Measurements from ENCODE around the gene PNLDC1.
"Not testable (repeated sequence)": the region's sequence is repeated elsewhere in the genome, so short reads cannot be mapped to it uniquely, and the experiment has no call there.

Gene PNLDC1

DNA sequence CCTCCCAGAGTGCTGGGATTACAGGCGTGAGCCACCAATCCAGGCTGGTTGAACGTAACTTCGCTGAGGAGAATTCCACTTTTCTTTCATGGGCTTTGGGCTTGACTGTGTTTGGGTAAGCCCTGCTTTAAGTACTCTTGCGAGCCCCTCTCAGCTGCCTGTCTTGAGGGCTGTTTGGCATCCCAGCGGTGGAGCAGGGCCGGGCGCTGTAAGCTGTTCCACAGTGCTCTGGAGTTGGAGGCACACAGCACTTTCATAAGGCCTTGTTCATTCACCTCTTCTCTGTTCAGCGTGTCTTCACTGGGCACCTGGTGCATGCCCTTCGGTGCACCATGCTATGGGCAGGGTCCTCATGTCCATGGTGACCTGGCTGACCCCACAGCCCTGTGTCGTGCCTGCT lies 21.6 kb downstream of the PNLDC1 start:
- DNase-seq = no peak

DNA sequence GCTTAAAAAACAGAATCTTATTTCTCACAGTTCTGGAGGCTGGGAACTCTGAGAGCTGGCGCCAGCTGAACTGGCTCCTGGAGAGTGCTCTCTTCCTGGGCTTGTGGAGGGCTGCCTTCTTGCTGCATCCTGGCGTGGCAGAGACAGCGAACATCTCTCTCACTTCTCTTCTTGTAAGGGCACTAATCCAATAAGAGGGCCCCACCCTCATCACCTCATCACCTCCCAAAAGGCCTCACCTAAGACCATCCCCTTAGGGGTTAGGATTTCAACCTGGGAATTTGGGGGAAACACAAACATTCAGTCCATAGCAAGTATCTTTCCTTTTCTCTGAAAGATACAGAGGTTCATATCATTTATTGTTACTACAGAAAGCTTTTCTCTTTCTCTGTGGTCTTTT lies 23.9 kb downstream of the PNLDC1 start:
- DNase-seq = no peak

DNA sequence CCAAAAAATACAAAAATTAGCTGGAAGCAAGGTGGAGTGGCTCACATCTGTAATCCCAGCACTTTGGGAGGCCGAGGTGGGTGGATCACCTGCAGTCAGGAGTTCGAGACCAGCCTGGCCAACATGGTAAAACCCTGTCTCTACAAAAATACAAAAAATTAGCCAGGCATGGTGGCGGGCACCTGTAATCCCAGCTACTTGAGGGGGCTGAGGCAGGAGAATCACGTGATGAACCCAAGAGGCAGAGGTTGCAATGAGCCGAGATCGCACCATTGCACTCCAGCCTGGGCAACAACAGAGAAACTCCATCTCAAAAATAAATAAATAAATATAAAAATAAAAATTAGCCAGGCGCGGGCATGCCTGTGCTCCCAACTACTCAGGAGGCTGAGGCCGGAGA lies 24.6 kb downstream of the PNLDC1 start:
- not testable (repeated sequence) for DNase-seq

DNA sequence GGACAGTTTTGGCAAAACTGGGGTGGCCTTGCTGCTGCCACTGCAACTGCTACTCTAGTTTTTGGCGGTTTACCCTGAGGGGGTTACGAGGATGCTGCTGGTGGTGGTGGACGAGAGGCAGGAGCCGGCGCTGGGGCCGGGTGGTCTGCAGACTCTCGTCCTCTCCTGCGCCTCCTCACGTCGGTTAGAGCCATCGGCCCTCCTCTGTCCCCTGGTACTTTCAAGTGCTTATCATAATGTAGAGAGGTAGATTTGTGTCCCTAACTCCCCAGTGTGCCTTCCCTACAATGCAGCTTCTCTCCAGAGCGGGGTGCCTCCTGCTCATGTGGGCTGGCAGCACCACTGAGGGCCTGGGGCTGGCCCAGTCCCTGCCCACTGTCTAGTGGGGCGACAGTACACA lies 25.9 kb downstream of the PNLDC1 start:
- no peak for DNase-seq

DNA sequence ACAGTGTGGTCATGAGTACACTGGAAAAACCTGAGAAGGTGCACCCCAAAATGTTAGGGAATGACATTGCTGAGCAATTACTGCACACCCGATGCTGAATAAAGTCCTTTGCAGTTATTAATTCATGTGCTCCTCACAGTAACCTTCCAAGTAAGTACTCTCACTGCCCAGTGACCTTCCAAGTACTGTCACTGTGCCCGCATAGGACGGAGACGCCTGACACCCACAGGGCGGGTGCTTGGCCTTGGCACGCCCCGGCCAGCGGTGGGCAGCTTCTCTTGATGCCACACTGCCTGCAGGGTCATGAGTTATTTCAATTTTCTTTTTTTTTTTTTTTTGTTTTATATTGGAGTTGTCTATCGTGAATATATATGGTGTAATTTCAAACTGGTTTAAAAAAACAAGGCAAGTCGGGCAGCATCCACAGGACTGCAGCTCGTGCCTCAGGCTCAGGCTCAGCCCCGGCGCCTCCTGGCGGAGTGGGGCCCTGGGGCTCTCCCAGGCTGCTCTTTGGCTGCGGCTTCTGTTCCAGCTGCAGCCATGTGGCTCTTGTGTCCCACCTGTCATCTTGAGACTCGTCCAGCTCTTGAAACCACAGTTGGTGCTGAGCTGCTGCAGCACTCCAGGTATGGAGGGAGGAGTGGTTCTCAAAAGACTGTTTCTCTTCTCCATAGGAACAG lies 27.0 kb downstream of the PNLDC1 start:
- DNase-seq = no peak

DNA sequence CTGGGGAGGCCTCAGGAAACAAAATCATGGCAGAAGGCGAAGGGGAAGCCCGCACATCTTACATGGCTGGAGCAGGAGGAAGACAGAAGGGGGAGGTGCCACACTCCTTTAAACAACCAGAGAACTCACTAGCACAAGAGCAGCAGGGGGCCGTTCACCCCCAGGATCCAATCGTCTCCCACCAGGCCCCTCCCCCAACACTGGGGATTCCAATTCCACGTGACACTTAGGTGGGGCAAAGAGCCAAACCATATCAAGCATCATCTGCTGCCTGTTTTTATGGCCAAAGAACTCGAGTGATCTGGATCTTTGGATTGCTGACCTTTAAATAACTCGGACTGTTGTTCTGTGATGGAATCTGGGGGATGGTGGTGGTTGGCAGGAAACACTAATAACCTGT lies 28.0 kb downstream of the PNLDC1 start:
- no peak for DNase-seq

DNA sequence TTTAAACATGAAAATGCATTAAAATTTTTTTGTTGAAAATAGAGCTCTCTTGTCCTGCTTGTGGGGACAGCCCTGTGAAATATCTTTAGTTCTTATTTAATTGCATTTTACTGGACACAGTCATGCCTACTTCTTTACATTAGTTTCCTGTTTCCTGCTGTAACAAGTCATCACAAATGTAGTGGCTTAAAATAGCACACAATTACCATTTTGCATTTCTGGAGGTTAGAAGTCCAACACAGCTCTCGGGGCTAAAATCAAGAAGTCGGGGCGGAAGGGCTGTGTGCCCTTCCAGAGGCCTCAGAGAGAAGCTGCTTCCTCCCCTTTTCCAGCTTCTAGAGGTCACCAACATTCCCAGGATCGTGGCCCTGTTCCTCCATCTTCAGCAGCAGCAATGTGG lies 29.4 kb downstream of the PNLDC1 start:
- DNase-seq = no peak

DNA sequence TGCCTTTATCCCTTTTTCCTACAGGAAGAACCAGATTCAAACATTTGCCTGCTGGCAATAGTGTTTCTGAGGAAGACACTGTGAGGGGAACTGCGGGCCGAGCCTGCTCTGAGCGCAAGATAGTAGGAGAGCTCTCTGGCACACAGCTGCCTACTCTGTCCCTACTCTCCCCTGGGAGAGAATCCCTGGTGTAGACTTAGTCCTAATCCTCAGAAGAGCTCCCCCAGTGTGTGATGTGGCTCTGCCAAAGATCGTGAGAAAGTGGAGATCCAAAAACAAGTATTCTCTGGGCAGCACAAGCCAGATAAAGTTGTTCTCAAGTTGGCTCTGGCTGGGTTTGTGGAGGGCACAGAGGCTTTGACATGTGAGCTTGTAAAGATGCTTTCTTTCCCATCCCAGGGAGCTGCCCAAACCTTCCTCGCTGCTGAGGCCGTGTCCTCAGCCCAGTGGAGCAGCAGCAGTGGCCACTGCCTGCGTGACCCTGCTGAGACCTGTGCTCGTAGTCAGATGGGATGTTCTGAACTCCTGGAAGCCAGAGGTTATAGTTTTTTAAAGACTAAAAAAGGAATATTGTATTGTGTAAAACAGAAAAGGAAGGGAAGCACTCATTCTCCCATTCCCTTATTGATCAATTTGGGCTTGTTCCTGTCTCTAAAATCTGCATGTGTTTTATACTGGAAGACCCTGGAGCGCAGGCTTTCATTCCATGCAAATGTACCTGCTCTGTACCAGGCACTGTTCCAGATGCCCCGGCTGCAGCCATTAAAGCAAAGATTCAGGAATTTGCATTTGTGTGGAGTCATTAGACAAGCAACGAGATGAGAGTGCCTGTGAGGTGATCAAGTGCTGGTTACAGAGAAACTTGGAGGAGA lies 30.7 kb downstream of the PNLDC1 start:
- DNase-seq = no peak

DNA sequence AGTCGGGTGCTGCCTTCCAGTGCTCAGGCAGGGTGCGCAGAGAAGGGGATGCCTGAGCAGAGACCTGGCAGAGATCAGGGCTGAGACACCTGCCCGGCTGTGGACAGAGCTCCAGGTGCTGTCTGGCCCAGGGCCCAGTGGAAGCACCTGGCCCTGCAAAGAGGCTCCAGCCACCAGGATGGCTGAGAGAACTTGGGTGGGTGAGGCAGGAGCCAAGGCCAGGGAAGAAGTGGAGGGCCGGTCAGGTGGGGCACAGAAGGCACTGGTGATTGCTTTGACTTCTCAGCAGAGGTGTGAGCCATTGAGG lies 31.2 kb downstream of the PNLDC1 start:
- DNase-seq = no peak

DNA sequence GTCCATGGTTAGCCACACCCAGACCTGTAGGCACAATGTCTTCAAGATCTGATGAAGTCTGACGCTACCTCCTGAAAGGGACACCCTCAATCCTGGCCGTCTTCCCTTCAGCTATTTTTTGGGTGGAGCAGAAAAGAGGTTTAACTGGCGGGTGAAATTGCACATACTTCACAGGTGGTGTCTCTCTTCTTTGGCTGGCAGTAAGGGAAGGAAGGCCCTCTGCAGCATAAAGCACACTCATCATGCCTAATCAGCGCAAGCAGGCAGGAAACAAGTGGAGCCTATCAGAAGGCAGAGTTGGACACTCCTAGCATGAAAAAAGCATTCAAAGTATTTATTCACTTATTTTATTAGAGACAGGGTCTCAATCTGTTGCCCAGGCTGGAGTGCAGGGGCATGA lies 32.9 kb downstream of the PNLDC1 start:
- no peak for DNase-seq

DNA sequence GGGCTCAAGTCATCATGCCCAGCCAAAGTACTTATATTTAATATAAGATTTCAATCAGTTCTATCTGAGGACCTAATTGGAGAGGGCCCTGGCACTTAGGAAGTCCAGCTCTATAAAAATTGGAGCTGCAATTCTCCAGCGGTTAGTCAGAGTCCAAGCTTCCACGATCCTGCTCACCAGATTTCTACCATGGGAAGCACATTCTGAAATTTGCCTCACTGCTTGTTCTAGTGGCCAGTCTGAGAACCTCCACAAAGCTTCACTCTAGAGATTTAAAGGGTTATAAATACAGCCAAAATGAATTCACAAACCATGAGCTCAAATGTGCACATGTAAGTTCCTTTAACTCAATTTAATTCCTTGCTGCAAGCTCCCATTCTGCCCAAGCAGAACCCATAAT lies 33.5 kb downstream of the PNLDC1 start:
- DNase-seq = no peak

DNA sequence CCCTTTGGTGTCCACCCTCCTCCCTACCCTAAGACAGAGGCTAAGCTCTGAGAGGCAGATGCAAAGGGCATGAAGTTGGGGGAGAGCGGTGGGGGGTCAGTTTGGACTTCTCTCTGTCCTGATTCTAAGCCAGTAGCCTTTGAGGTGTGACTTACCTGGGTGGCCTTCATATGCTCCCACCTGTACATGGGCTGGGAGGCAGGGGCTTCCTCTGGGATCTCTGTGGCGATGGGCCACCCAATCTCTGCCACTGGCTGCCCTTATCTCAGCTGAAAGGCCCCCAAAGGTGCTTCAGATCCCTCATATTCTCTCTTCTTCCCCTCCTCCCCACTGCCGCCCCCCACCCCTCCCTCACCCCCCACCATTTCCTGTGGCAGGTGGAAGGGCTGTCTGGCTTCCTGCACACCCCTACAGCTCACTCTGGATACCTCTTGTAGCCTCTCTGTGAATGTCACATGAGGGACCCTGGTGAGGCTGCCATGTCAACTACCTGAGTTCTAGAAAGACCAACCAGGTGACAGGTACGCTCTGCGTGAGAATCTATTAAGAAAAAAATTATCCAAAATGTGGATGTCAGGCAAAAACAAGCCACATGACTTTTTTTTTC lies 34.0 kb downstream of the PNLDC1 start:
- no peak for DNase-seq

DNA sequence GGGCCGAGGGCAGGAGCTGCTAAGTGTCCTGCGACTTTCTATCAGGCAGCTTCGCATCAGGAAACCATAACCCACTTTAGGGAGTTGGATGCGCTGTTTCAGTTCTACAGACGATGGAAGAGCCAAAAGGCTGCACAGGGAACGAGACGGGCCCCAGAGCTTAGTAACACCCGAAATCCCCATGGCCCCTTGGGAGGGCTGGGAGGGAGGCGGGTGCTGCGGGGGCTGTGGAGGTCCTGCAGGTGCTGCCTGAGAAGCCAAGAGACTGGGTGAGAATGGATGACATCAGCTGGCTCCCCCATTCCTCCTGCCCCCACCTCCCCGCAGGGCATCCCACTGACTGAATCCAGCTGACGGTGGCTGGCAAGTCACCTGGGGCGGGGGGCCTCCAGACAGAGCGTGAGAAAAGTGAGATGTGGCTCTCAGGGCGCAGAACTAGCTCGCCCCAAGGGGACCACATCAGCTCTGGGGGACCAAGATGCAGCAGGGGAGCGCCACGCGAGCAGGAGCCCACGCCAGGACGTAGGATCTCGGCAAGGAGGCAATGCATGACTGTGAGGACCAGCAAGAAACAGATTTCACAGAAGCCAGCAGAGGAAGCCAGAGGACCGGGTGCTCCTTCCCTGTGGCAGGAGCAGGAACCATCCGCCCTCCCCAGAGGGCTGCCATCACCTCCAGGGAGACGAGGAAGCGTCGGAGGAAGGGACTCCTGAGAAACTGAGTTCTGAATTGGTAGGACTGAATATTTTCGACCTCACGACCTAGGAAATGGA lies 36.8 kb downstream of the PNLDC1 start:
- DNase-seq = no peak

DNA sequence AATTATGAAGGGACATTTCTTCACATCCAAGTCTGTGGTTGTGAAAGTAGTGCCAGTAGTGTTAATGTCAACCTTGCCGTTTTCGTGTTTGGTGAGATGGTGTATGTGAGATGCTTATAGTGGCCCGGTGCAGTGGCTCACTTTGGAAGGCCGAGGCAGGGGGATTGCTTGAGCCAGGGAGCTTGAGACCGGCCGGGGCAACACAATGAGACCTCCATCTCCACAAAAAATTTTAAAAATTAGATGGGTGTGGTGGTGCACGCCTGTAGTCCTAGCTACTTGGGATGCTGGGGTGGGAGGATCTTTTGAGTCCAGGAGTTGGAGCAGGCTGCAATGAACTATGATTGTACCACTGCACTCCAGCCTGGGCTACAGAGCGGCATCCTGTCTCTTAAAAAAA lies 37.4 kb downstream of the PNLDC1 start:
- no peak for DNase-seq

DNA sequence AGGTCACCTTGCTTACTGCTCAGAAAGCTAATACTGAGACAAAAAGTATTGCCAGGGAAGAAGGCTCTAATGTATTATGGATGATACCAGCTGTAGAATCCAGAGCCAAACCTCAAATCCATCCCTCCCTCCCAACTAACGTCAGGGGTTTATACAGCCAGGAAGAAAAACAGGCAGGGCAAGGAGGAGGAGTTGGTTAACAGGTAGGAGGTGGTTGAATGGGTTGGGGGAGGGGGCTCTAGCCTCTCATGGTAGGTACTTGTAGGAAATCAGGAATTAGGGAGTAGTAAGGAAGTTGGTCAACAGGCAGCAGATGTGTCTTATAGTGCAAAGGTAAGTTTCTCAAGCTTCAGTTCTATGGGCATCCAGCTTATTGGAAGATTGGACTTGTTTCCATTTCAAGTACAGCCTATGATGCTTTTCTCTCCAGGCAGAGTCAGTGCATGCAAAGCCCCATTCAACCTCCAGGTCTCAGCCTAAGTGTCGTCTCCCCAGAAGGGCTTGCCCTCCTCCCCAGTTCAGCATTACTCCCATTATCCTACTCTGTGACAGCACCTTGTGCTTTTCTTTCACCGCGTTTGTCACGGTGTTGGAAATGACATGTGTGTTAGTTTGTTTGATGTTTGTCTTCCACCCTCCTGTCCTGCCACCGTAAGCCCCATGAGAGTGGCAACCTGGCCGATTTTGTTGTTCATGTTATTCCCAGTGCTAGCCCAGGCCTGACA lies 38.1 kb downstream of the PNLDC1 start:
- no peak for DNase-seq

DNA sequence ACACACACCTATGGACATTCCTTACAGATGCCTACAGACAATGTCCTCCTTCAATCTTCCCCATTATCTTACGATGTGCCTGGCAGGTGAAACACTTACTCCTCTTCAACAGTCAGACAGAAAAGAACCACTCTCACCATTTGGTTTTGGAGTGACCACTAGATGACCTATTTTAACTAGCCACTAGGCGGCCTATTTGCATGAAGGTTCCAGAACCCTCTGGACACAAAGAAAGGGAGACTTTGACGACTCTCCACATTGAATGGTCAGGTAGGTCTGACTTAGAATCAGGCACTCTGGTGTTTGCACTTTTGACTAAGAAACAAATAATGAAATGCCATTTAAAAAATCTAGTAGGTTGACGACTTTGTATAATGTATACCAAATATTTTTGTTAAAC lies 42.0 kb downstream of the PNLDC1 start:
- no peak for DNase-seq

DNA sequence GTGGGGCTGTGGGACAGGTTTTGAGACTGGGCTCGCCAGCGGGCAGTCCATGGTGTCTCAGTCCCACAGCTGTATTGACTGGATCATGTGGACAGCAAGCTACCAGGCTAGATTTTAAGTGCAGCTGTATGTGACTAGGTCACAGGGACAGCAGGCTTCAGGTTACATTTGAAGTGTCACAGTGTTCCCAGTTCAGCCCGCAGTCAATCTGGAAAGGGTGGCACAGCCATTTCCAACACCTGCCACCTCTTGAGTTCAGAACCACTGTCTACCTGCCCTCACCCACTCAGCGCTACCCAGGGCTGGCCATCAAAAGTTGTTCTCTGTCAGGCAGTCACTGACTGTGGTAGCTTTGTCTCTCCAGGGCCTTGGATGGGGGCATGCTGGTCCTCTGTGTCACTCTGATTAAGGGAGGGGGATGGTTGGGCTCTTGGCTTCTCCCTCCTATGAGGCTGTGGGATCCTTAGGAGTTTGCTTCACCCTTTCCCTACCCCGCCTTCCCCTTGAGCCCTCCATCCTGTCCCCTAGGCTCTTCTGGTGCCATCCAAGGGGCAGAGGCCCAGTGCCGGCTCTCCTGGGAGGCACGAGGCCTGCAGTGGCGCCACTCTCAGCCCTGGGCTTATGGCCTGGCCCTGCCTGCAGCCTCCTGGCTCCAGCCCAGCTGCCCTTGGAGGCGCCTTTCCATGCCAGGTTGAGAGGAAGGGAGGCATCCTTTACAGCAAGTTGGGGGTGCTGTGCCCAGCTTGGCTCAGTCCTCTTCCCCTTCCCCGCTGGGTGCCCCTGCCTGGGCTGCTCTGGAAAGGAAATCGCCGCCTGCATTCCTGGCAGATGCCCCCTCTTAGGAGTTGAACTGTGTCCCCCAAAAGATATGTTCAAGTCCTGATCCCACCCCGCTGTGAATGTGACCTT lies 44.9 kb downstream of the PNLDC1 start:
- DNase-seq = no peak

DNA sequence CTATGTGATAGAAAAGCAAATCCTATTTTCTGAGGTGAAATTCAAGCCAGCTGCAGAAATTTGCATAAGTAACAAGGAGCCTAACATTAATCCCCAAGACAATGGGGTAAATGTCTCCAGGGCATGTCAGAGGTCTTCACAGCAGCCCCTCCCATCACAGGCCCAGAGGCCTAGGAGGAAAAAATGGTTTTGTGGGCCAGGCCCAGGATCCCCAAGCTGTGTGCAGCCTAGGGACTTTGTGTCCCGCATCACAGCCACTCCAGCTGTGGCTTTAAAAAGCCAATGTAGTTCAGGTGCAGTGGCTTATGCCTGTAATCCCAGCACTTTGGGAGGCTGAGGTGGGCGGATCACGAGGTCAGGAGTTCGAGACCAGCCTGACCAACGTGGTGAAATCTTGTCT lies 48.5 kb downstream of the PNLDC1 start:
- DNase-seq = not testable (repeated sequence)

DNA sequence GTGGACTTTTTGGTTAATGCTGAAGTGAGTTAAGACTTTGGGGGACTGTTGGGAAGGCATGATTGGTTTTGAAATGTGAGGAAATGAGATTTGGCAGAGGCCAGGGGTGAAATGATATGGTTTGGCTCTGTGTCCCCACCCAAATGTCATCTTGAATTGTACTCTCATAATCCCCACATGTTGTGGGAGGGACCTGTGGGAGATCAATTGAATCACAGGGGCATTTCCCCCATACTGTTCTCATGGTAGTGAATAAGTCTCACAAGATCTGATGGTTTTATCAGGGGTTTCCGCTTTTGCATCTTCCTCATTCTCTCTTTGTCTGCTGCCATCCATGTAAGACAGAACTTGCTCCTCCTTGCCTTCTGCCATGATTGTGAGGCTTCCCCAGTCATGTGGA lies 49.8 kb downstream of the PNLDC1 start:
- DNase-seq = not testable (repeated sequence)

DNA sequence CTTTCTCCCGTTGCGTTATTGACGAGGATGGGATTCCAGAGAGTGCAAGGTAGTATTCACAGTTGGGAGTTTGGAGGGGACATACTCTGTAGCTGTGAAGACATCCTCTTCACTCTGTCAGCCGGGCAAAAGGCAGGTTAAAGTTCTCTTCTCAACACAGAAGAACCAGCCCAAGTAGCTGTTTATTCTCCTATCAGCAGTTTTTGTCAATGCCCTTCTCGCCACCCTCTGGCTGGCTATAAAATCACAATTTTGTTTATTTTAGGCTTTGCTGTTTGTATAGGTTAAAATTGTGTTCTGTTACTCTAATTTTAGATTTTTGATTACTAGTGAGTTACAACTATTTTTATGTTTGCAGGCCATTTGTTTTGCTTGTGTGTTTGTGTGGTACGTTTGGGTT lies 52.8 kb downstream of the PNLDC1 start:
- DNase-seq = no peak

DNA sequence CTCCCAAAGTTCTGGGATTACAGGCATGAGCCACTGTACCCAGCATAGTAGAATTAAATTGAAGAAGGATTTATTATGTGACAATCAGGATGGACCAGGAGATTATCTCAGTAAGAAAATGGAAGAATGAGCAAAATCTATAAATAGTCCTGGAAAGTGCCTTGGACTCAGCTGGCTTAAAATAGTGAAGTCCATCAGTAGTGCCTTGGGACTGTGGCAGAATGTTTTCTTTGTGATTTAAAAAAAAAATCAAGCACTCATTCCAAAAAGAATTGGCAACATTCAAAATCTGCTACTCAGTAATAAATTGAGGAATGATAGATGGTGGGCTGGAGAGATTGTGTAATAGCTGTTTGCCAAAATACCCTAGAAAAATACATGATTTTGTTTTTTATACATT lies 53.7 kb downstream of the PNLDC1 start:
- DNase-seq = no peak

DNA sequence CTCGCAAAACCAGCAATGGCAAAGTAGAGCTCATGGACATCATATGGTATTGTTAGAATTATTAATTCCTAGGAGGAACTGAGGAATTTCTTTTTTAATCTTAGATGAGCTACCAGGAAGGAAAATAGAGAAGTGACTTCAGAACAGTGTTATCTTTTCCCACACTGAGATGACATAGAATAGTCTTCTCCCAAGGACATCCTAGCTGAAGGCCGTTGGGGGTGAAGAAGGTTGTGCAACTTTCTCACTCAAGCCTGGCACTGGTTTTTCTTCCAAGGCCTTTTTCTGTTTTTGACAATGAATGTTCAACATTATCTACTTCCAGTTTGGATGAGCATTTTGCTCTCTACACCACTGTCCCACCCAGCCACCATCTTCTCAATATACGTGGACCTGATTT lies 54.9 kb downstream of the PNLDC1 start:
- no peak for DNase-seq

Measured in left hindlimb (tissue), 1 donor.